Tibial artery (tissue), 4 donors: ENCODE data around the gene AGRN.

Experiments used
- DNase-seq, 2 donors: peaks; one replicate each; pipeline ENCODE4 v3.0.0-alpha.2; 2019
- H3K27ac ChIP-seq, 2 donors: fragments of 200-600 bp; sonication (generic) in 1 of 2; 1 replicate in 1 of 2; 2 replicates in 1 of 2; pipeline ENCODE4 v1.5.1; 2018 to 2019; ENCODE audit warnings: mild to moderate bottlenecking in 1 of 2
- H3K27me3 ChIP-seq, 2 donors: fragments of 200-600 bp; sonication (generic) in 1 of 2; one replicate each; pipeline versions ENCODE4 v1.5.1 to v1.6.0; 2016 to 2019
- H3K36me3 ChIP-seq, 3 donors: fragments of 200-600 bp; sonication (generic) in 2 of 3; one replicate each; pipeline ENCODE4 v1.5.1; 2016 to 2019; ENCODE audit warnings: mild to moderate bottlenecking in 2 of 3
- H3K4me1 ChIP-seq, 4 donors: fragments of 200-600 bp; sonication (generic) in 2 of 4; 1 replicate in 3 of 4; 2 replicates in 1 of 4; pipeline ENCODE4 v1.5.1; 2016 to 2019
- H3K4me3 ChIP-seq, 2 donors: fragments of 200-600 bp; sonication (generic) in 1 of 2; 1 replicate in 1 of 2; 2 replicates in 1 of 2; pipeline ENCODE4 v1.5.1; 2018 to 2019; ENCODE audit warnings: mild to moderate bottlenecking in 2 of 2
- H3K9me3 ChIP-seq, 3 donors: fragments of 200-600 bp; sonication (generic) in 1 of 3; one replicate each; pipeline ENCODE4 v1.5.1; 2016 to 2019
- CTCF ChIP-seq, 2 experiments: fragments of 200-600 bp in 1 of 2; fragments of 450-650 bp in 1 of 2; IDR thresholded peaks; one replicate each; pipeline ENCODE4 v1.5.1; 2017 to 2019; ENCODE audit warnings: antibody characterized with exemption in 2 of 2, mild to moderate bottlenecking in 1 of 2, moderate library complexity in 1 of 2
- intact Hi-C: fragments of 100-400 bp; cut with DNase I; formaldehyde crosslinking; loops from one replicate; pipeline ENCODE4 v1.15.0; 2023; ENCODE audit warnings: low total_unique reads

The AGRN gene

GRCh38 chr1:1090424-1091343 lies 70.8 kb downstream of the AGRN start:
- H3K27me3 ChIP-seq: no peaks in the 10 kb centered on the region
- intact Hi-C loops: no loop called here
- peaks cover 0 to 25% (median 0%) of the 10 kb centered on the region in 3 donors for H3K36me3 ChIP-seq
- no peak for TF ChIP-seq CTCF (IDR thresholded peaks at IDR 0.05)
- peak; percentile 18 to 58 for DNase-seq
- H3K27ac ChIP-seq: no peak overlapping the region
- H3K4me1 ChIP-seq: no peaks in the 10 kb centered on the region
- no peak overlapping the region for H3K4me3 ChIP-seq
- no peaks in the 10 kb centered on the region for H3K9me3 ChIP-seq

DNA sequence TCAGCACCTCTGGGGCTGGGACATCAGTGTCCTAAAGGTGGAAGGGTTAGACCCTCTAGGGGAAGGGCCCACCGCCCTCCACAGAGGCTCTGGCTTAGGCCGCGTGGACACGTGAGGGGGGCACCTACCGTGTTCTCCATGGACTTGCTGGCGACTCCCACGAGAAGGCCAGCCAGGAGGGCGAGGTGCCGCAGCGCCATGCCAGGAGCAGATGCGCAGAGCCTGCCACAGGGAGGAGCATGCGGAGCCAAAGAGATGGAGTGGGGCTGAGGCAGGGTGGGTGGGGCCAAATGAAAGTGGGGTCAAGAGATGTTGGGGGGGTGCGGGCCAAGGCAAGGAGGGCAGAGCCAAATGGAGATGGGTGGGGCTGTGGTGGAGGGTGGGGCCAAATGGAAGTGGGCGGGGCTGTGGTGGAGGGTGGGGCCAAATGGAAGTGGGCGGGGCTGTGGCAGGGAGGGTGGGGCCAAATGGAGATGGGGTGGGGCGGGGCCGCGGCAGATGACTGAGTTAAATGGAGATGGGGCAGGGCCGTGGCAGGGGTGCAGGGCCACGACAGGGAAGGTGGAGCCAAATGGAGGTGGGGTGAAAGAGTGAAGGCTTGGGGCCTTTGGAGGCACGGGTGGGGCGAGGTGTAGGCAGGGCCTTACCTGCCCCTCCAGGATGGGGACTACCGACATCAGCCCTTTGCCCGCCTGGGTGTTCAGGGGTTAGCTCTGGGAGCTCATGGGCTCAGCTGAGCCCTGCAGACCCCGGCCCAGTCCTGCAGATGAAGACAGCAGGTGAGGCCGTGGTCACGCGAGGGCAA lies 71.6 kb downstream of the AGRN start:
- DNase-seq: peak; percentile 17 to 55
- no peak for TF ChIP-seq CTCF (IDR thresholded peaks at IDR 0.05)
- Histone ChIP-seq H3K27me3 (no peaks in the 10 kb centered on the region), H3K4me1 (no peaks in the 10 kb centered on the region), H3K36me3 (peaks cover 0 to 19% (median 0%) of the 10 kb centered on the region in 3 donors), H3K27ac (no peak overlapping the region), H3K9me3 (no peaks in the 10 kb centered on the region), H3K4me3 (no peak overlapping the region)
- intact Hi-C loops: no loop called here

DNA sequence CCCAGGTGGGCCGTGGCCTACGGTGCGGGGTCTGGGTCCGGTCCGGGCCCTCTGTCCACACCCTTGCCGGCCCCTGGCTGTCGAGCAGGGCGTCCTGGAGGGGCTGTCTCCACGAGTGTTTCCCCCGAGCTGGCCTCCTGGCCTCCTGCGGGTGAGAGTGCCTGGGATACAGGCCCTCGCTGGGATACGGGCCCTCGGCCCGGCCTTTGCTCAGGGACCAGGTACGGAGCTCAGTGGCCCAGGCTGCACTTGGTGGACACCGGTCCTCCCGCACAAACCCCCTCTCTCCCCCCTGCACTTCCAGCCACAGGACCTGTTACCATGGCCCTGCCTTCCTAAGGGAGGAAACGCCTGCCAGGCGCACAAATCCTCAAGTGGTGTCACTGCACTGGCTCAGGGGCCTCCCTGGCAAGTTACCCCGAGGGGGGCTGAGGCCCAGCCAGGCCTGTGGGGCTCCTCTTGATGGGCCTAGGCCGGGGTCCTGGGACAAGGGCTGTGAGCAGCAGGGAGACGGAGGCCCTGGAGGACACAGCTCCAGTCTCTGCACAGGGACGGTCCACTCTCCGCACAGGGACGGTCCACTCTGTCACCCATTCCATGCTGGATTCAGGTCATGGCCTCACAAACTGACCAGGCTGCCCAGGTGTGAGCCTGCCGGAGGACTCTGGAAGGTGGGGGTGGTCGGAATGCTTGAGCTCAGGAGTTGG lies 72.4 kb downstream of the AGRN start:
- H3K4me3 ChIP-seq: no peak overlapping the region
- H3K27ac ChIP-seq: no peak overlapping the region
- intact Hi-C loops: no loop called here
- H3K27me3 ChIP-seq: no peaks in the 10 kb centered on the region
- TF ChIP-seq CTCF (IDR thresholded peaks at IDR 0.05): no peak
- H3K36me3 ChIP-seq: peaks cover 0 to 12% (median 0%) of the 10 kb centered on the region in 3 donors
- H3K9me3 ChIP-seq: no peaks in the 10 kb centered on the region
- DNase-seq: peak; percentile 3 to 47
- H3K4me1 ChIP-seq: no peaks in the 10 kb centered on the region

DNA sequence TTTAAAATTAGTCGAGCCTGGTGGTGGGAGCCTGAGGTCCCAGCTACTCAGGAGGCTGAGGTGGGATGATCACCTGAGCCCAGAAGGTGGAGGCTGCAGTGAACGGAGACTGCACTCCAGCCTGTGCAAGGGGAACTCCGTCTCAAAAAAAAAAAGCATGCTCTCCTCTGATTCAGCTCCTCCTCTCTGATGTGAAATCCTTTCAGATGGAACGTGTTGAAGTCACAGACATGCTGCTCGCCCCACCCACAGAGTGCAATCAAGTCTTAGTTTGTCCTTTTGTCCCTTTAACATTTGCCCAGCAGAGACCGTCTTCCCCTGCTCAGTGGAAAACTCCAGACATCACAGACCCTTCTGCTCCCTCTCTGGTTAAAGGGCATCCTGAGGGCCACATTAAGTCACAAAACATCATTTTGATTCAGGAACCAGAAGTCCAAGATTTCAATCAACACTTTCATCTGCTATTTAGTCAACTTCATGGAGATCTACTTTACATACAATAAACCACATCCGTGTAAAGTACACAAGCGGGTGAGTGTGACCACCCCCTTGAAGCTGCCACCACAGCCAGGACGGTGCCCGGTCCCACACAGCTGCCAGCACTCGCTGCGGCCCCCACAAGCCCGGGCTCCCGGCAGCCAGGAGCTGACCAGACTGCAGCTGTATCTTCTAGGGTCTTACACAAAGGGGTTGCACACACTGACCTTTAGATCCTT lies 73.1 kb downstream of the AGRN start:
- no peak overlapping the region for H3K27ac ChIP-seq
- peak; percentile 12 to 17 for DNase-seq
- no peaks in the 10 kb centered on the region for H3K4me1 ChIP-seq
- no peaks in the 10 kb centered on the region for H3K9me3 ChIP-seq
- intact Hi-C loops: no loop called here
- TF ChIP-seq CTCF (IDR thresholded peaks at IDR 0.05): no peak
- H3K27me3 ChIP-seq: no peaks in the 10 kb centered on the region
- H3K36me3 ChIP-seq: peaks cover 0 to 11% (median 0%) of the 10 kb centered on the region in 3 donors
- no peak overlapping the region for H3K4me3 ChIP-seq

DNA sequence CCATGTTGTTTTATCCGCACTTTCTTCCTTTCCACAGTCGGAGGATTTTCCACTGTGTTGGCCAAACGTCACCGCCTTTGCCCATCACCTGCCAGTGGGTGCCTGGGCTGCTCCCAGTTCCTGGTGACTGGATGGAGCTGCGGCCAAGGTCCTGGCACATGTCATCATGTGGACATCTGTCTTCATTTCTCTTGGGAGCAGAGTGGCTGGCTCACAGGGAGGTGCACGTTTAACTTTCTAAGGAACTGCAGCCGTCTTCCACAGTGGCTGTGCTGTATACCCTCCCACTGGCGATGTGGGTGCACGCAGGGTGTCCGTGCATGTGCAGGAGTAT lies 73.7 kb downstream of the AGRN start:
- Histone ChIP-seq H3K9me3 (no peaks in the 10 kb centered on the region), H3K4me3 (no peak overlapping the region), H3K27ac (no peak overlapping the region), H3K36me3 (peaks cover 0 to 11% (median 0%) of the 10 kb centered on the region in 3 donors), H3K4me1 (no peaks in the 10 kb centered on the region), H3K27me3 (no peaks in the 10 kb centered on the region)
- DNase-seq: peak; percentile 3 to 27
- TF ChIP-seq CTCF (IDR thresholded peaks at IDR 0.05): no peak
- intact Hi-C loops: no loop called here
